ENCODE measurements around the gene BRINP2.

GRCh38 chr1:177256153-177257075 lies 85.7 kb downstream of the BRINP2 start:
- TF ChIP-seq, protein P1, sequence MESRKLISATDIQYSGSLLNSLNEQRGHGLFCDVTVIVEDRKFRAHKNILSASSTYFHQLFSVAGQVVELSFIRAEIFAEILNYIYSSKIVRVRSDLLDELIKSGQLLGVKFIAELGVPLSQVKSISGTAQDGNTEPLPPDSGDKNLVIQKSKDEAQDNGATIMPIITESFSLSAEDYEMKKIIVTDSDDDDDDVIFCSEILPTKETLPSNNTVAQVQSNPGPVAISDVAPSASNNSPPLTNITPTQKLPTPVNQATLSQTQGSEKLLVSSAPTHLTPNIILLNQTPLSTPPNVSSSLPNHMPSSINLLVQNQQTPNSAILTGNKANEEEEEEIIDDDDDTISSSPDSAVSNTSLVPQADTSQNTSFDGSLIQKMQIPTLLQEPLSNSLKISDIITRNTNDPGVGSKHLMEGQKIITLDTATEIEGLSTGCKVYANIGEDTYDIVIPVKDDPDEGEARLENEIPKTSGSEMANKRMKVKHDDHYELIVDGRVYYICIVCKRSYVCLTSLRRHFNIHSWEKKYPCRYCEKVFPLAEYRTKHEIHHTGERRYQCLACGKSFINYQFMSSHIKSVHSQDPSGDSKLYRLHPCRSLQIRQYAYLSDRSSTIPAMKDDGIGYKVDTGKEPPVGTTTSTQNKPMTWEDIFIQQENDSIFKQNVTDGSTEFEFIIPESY (IDR thresholded peaks at IDR 0.05): no peak
- TF ChIP-seq, protein P2, sequence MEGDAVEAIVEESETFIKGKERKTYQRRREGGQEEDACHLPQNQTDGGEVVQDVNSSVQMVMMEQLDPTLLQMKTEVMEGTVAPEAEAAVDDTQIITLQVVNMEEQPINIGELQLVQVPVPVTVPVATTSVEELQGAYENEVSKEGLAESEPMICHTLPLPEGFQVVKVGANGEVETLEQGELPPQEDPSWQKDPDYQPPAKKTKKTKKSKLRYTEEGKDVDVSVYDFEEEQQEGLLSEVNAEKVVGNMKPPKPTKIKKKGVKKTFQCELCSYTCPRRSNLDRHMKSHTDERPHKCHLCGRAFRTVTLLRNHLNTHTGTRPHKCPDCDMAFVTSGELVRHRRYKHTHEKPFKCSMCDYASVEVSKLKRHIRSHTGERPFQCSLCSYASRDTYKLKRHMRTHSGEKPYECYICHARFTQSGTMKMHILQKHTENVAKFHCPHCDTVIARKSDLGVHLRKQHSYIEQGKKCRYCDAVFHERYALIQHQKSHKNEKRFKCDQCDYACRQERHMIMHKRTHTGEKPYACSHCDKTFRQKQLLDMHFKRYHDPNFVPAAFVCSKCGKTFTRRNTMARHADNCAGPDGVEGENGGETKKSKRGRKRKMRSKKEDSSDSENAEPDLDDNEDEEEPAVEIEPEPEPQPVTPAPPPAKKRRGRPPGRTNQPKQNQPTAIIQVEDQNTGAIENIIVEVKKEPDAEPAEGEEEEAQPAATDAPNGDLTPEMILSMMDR (IDR thresholded peaks at IDR 0.05; ENCODE audit: low read depth, low read length, missing input control): peak; percentile 56
- TF ChIP-seq TAF1 (conservative IDR thresholded peaks at IDR 0.05): no peak
- TF ChIP-seq RAD21 (IDR thresholded peaks at IDR 0.05): peak; percentile 75 to 84
